Measurements from ENCODE around the gene NPM3. TPM values are rescaled to one million over a fixed set of nuclear protein-coding genes. Genes with fewer than 3 reads are reported as not detected.

The NPM3 gene
- total RNA-seq, 3 donors from 2014 or later: 14.4 to 27.4 (median 15.3) TPM

DNA sequence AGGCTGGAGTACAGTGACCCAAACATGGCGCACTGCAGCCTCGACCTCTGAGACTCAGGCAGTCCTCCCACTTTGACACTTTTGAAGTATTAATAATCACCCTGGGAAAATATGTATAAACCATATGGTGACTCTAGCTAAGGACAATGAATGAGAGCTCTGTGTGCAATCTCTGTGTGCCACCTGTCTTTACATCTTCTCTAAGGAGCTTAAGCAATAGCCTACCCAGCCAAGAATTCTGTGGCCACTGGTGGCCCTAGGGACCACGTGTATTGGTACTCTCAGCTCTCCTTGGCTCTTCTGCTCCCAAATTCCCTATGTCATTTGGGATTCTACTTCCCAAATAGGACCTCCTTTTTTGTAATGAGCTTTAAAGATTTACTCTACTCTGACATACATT, 31.0 kb downstream of the NPM3 start:
- Histone ChIP-seq H3K4me3 (no peak overlapping the region), H3K4me1 (ENCODE audit: low read depth) (no peaks in the 10 kb centered on the region), H3K9me3 (no peaks in the 10 kb centered on the region), H3K36me3 (ENCODE audit: low read depth) (no peaks in the 10 kb centered on the region)
- TF ChIP-seq, protein P1, sequence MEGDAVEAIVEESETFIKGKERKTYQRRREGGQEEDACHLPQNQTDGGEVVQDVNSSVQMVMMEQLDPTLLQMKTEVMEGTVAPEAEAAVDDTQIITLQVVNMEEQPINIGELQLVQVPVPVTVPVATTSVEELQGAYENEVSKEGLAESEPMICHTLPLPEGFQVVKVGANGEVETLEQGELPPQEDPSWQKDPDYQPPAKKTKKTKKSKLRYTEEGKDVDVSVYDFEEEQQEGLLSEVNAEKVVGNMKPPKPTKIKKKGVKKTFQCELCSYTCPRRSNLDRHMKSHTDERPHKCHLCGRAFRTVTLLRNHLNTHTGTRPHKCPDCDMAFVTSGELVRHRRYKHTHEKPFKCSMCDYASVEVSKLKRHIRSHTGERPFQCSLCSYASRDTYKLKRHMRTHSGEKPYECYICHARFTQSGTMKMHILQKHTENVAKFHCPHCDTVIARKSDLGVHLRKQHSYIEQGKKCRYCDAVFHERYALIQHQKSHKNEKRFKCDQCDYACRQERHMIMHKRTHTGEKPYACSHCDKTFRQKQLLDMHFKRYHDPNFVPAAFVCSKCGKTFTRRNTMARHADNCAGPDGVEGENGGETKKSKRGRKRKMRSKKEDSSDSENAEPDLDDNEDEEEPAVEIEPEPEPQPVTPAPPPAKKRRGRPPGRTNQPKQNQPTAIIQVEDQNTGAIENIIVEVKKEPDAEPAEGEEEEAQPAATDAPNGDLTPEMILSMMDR (IDR thresholded peaks at IDR 0.05): no peak
- intact Hi-C loops (cut with DNase I, micrococcal nuclease): no loop called here
- ATAC-seq (no peak), DNase-seq (no peak)

DNA sequence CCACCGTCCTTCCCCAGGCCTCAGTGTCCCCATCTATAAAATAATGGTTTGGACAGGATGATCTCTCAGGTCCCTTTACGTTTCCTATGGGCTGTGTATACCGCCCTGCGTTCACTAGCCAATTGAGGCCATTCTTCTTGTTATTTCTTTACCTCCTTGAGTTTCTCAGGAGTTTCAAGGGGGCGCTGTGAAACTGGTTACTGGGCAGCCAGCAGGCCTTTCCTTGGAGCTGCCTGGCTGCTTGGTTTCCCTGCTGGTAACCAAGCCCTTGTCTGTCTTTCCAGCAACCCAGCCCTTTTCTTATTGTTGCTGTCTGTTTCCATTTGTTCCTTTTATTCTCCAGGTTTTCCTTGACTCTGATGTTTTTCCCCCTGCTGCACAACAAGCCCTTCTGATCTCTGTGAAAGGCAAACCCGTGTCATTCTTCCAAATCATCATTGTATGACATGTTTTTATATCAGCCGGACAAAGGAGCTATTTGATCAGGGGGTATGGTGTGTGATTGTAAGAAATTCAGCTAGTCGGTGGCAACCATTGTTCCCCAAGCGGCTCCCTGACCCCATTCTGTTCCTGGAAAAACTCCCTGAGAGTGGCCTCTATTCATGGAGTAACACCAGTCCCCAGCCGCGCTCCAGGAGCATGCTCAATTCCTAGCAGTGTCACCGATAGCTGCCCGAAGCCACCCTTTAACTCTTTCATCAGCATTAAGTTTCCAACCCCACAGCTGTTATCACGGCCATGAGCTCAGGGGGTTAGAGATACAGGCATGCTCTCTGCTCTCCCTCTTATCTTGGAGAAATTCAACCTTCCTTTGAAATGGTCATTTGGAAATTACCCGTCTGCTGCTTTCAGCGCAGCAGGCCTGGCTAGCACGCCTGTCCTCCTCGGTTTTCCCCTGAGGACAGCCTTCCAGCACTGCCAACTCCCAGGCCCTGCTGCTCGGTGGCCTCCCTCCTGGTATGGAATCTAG, 33.9 kb downstream of the NPM3 start:
- Histone ChIP-seq H3K4me1 (ENCODE audit: low read depth) (no peaks in the 10 kb centered on the region), H3K36me3 (ENCODE audit: low read depth) (no peaks in the 10 kb centered on the region), H3K4me3 (no peak overlapping the region), H3K9me3 (no peaks in the 10 kb centered on the region)
- intact Hi-C loops (cut with DNase I, micrococcal nuclease): no loop called here
- TF ChIP-seq, protein P1 (IDR thresholded peaks at IDR 0.05): no peak
- DNase-seq (no peak), ATAC-seq (no peak)

DNA sequence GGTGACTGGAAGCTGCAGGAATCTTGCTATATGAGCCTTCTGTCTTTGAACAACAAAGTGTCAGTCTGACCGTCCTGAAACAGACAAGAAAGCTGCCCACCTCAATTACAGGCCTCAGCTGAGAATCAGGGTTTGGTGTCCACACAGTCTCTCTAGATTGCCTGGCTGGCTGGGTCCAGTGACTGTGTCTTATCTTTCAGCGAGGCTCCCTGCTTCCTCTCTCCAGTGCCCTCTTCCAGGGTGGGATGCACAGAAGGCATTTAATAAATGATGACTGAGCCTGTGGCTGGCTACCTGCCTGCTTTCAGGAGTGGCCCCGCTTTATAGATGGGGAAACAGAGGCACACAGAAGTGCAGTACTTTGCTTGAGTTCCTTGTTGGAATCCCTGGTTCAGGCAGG, 34.8 kb downstream of the NPM3 start:
- Histone ChIP-seq H3K4me3 (no peak overlapping the region), H3K9me3 (no peaks in the 10 kb centered on the region), H3K36me3 (ENCODE audit: low read depth) (no peaks in the 10 kb centered on the region), H3K4me1 (ENCODE audit: low read depth) (no peaks in the 10 kb centered on the region)
- ATAC-seq (no peak), DNase-seq (no peak)
- TF ChIP-seq, protein P1 (IDR thresholded peaks at IDR 0.05): no peak
- intact Hi-C loops (cut with DNase I, micrococcal nuclease): no loop called here

DNA sequence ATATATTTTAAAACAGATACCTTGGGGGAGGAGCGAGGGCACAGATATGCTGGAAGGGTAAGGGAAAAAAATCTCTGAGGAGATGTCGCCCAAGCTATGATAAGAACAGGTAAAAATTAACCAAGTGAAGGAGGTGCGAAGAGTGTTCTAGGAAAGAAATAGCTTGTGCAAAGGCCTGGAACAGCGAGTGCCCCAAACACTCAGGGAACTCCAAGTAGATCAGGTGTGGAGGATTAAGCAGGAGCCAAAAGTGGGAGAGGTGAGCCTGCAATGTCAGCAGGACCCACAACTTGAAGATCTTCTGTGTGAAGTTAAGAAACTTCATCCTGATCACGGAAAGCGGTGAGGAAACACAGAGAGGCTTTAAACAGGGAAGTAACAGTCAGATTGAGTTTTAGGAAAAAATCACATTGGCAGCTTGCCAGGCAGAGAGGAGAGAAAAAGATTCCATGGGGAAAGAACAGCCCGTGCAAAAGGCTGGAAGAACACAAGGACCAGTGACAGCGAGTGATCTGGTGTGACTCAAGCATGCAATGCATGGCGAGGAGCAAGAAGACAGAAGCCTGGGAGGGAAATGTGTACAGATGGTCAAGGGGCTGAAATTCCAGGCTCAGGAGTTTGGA, 38.1 kb downstream of the NPM3 start:
- Histone ChIP-seq H3K36me3 (ENCODE audit: low read depth) (no peaks in the 10 kb centered on the region), H3K4me1 (ENCODE audit: low read depth) (no peaks in the 10 kb centered on the region), H3K9me3 (no peaks in the 10 kb centered on the region), H3K4me3 (no peak overlapping the region)
- TF ChIP-seq, protein P1 (IDR thresholded peaks at IDR 0.05): no peak
- ATAC-seq (peak; percentile 24), DNase-seq (peak in 1 of 3 donors; percentile 7)
- intact Hi-C loops (cut with DNase I, micrococcal nuclease): no loop called here

DNA sequence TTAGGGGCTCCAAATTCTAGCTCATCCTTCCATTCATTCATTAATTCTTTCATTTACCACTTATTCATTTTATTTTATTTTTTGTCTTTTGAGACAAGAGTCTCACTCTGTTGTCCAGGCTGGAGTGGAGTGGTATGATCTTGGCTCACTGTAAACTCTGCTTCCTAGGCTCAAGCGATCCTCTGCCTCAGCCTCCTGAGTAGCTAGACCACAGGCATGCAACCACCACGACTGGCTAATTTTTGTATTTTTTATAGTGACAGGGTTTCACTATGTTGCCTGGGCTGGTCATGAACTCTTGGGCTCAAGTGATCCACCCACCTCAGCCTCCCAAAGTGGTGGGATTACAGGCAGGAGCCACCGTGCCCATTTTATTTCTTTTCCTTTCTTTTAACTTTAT, 39.0 kb downstream of the NPM3 start:
- H3K4me3 ChIP-seq: no peak overlapping the region
- TF ChIP-seq, protein P1 (IDR thresholded peaks at IDR 0.05): no peak
- H3K4me1 ChIP-seq (ENCODE audit: low read depth): no peaks in the 10 kb centered on the region
- no peak for ATAC-seq
- H3K9me3 ChIP-seq: no peaks in the 10 kb centered on the region
- H3K36me3 ChIP-seq (ENCODE audit: low read depth): no peaks in the 10 kb centered on the region
- intact Hi-C loops (cut with DNase I, micrococcal nuclease): no loop called here
- no peak for DNase-seq
